GM18867 (cell line): ENCODE data around the gene KRTAP12-1.

ENCODE experiments used
- ATAC-seq: cut with Tn5 transposase; IDR thresholded peaks from one replicate; pipeline ENCODE4 v1.9.1; 2021; ENCODE audit warnings: mild to moderate bottlenecking, moderate library complexity; ENCODE audit not compliant: unreplicated experiment

Gene KRTAP12-1

DNA sequence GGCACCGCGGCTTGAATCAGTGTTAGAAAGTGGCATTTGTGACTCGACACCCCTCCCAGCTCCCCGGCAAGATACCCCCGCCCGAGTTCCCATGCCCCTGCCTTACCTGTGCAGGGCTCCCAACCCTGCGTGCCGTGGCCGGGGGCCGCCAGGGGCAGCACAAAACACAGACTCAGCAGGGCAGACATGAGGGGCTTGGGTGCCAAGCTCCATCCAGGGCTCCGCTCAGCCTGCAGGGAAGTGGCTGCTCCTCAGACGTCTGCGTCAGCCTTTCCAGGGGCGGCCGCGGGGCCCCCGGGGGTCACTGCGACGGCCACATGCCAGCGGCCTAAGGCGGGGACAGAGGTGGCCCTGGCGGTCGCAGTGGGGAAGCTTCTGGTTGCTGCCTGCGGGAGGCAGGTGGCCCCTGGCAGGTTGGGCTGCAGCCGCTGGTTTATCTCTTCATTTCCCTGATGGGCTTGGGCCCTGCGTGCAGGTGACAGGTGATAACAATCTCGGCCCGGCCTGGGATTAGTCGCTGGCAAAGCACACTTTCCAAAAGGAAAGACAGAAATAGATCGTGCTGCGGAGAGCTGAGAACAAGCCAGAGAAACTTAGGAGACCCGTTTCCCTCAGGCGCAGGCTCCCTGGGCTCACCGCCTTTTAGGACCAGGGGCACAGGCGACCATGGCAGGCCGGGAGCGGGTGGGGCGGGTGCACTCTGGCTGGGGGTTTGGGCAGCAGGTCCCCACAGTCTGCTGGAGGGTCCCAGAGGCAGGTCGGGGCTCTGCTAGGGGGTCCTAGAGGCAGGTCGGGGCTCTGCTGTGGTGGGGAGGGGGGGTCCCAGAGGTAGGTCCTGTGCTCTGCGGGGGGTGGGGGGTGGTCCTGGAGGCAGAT lies 29.6 kb upstream of the KRTAP12-1 start, which contains the start of gene TSPEAR:
TSPEAR (minus strand) TSS at position 246 of the 876 bp plus-strand sequence; CDS start at position 188, 58 bp downstream.
- ATAC-seq, result no peak

GRCh38 chr21:44710756-44711326 lies 28.9 kb upstream of the KRTAP12-1 start:
- ATAC-seq, result no peak

- no peak for ATAC-seq
Measured at GRCh38 chr21:44710294-44710665, 28.3 kb upstream of the KRTAP12-1 start.

- no peak for ATAC-seq
Measured at GRCh38 chr21:44709426-44710293, 27.7 kb upstream of the KRTAP12-1 start.

- ATAC-seq, result no peak
Measured at GRCh38 chr21:44708866-44709425, 27.0 kb upstream of the KRTAP12-1 start.

- no peak for ATAC-seq
Measured at GRCh38 chr21:44708213-44708865, 26.4 kb upstream of the KRTAP12-1 start.

DNA sequence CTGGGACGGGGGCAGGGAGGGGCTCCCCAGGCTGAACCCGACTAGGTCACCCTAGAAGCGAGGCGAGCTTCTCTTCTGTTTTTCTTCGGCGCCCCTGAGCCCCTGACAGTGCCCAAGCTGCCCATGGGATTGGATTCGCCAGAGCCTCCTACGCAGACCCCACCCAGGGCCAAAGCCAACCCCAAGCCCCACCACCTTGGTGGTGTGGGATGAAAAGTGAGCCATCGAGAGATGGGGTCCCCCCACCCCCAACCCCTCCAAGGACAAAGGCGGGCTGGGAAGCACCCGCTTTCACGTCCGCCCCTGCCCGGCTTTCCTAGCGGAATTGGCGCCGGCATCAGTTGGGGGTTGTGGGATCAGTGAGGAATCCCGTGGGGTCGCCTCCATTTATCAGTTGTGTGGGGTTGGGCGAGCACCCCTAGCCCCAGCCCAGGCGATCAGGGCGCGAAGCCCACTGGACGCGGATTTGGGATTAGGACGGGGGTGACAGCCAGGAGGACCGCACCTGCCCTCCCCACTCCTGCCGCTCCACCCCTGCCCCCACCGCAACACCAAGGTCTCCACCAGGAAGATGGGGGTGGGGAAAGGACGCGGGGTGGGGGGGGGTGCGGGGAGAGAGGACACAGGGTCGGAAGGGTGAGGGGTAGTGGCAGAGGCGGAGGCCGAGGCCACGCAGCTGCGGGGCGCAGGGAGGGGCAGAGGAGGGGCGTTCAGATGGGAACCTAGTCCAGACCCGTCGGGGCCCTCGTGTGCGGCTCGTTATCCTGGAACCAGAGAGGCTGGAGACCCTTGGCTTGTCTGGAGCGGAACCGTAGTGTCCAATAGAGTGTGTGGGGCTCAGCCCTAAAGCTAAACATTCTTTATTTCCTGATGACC lies 25.0 kb upstream of the KRTAP12-1 start:
- ATAC-seq, result no peak

GRCh38 chr21:44706026-44706705 lies 24.2 kb upstream of the KRTAP12-1 start:
- no peak for ATAC-seq

DNA sequence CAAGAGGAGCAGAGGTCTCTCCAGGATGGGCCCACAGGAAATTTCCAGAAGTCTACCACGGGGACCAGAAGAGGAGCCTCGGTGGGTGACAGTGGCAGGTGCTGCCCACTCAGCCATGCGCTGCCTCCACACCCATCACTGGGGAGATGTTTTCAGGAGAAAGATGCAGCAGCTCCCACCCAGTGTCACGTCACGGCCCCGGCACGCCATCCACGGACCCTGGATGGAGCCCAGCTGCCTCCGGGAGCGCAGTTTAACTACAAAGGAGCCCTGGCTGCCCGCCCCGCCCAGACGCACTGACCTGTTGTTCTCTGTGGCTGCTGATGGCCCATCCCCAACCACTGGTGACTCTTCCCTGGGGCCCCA lies 22.7 kb upstream of the KRTAP12-1 start:
- no peak for ATAC-seq

DNA sequence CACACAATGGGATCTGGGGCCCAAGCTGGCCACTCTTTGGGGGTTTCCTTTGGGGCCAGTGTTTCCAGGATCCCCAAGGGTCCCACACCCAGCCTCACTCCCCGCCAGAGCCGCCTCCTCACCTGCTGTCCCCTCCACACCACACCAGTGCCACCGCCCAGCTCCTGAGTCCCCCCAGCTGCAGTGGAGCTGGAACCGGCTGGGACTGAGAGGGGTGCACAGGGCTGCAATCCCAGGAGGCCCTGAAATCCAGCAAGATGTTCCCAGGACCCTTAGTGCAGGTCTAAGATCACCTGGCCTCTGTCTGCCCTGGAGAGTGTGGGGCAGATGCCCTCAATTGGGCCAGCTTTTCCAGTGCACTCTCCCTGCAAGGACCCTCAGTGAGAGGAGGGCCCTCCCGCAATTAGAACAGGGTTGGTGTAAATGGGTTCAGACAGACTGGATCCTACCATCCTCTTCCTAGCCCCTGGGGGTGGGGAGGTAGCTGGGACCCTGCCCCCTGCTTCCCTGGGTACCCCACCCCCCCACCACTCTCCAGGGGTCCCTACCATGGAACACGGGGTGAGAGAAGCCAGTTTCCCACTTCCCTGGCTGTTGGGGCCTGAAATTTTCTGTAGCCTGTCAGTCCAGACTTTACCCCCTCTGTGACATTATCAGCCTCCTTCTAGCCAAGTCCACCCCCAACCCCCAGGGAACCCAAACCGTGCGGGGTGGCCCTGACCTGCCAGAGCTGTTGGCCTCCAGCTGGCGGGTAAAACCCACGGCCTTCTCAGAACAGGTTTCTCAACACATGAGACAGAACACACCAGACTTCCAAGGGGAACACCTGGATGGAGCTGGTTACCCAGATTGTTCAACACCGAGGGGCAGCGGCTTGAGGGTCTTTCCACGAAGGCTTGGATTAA lies 22.0 kb upstream of the KRTAP12-1 start:
- no peak for ATAC-seq

DNA sequence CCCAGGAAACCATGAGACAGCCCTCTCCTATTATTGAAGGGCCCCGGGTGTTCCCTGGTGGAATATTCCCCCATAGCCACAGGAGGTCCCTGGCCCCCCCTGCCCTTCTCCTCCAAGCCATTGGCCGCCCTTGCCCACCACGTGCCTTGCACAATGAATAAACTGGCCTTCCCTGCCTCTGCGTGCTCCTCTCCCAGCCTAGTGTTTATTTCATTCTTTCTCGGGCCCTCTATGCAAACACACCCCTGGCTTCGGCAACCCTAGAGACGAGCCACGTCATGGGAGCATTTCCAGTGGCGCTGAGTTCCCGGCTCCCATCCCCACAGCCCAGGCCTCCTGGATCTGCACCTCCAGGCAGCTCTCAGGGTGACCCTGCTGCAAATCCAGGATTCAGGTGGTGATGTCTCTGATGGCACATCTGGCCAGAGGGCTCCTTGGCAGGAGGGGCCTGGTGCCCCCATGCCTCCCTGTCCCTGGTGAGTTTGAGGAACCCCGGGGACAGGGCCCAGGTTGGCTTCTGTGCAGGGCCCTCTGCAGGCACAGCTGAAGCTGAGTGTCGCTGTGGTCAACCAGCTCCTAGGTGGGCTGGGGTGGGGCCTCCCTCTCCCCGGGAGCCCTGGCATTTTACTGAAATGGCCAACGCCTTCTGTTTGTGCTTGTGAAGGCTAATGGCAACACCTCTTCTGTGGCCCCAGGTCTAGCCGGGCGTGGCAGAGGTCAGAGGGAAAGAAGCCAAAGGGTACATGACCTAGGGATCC lies 21.2 kb upstream of the KRTAP12-1 start:
- no peak for ATAC-seq

- ATAC-seq, result no peak
Measured at GRCh38 chr21:44702111-44702972, 20.4 kb upstream of the KRTAP12-1 start.

DNA sequence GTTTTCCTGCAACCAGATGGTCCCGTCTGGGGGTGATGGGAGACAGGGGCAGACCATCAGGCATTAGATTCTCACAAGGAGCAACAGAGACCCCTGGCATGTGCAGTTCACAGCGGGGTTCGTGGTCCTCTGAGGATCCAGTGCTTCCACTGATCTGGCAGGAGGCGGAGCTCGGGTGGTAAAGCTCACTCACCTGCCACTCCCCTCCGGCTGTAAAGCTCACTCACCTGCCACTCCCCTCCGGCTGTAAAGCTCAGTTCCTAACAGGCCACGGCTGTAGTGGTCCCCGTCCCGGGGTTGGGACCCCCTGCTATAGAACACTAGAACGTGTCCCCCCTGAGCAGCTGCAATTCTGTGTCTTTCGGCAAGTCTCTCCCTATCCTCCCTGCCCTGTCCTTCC lies 19.6 kb upstream of the KRTAP12-1 start:
- ATAC-seq, result no peak

GRCh38 chr21:44701023-44701400 lies 19.0 kb upstream of the KRTAP12-1 start:
- ATAC-seq, result no peak

GRCh38 chr21:44700101-44701022 lies 18.4 kb upstream of the KRTAP12-1 start:
- ATAC-seq, result no peak
